HepG2 (cell line): ENCODE results near the gene PELI3. TPM values are rescaled to one million over a fixed set of nuclear protein-coding genes. Genes with fewer than 3 reads are reported as not detected.

Experiments used
- GPN1 ChIP-seq: sonication (generic); formaldehyde crosslinking; IDR thresholded peaks from 2 replicates; pipeline ENCODE4 v1.5.1; 2020; ENCODE audit warnings: missing genetic modification reagents, borderline replicate concordance
- HOXA5 ChIP-seq: sonication (generic); formaldehyde crosslinking; IDR thresholded peaks from 2 replicates; pipeline ENCODE4 v1.4.0; 2020; ENCODE audit warnings: missing genetic modification reagents
- KLF12 ChIP-seq: sonication (generic); formaldehyde crosslinking; IDR thresholded peaks from 2 replicates; pipeline ENCODE4 v1.4.0; 2020; ENCODE audit warnings: missing genetic modification reagents, borderline replicate concordance
- KLF9 ChIP-seq: IDR thresholded peaks from 2 replicates; pipeline ENCODE4 v1.6.1; 2016; ENCODE audit warnings: low read depth
- ZBTB25 ChIP-seq: IDR thresholded peaks from 2 replicates; pipeline ENCODE4 v1.6.1; 2018; ENCODE audit warnings: missing genetic modification reagents
- ZKSCAN8 ChIP-seq: IDR thresholded peaks from 2 replicates; pipeline ENCODE4 v1.6.1; 2016; ENCODE audit warnings: borderline replicate concordance, missing genetic modification reagents, missing compliant biosample characterization
- ZNF563 ChIP-seq: sonication (generic); formaldehyde crosslinking; IDR thresholded peaks from 2 replicates; pipeline ENCODE4 v1.8.0; 2022; ENCODE audit warnings: mild to moderate bottlenecking, moderate library complexity, missing genetic modification reagents
- ZNF605 ChIP-seq: sonication (generic); formaldehyde crosslinking; IDR thresholded peaks from 2 replicates; pipeline ENCODE4 v1.8.0; 2022; ENCODE audit warnings: mild to moderate bottlenecking, missing genetic modification reagents
- ZNF704 ChIP-seq: sonication (generic); formaldehyde crosslinking; IDR thresholded peaks from 2 replicates; pipeline ENCODE4 v1.8.1; 2023; ENCODE audit warnings: mild to moderate bottlenecking, inconsistent platforms, moderate library complexity, missing genetic modification reagents, borderline replicate concordance
- ZNF784 ChIP-seq: sonication (generic); formaldehyde crosslinking; IDR thresholded peaks from 2 replicates; pipeline ENCODE4 v1.5.1; 2020; ENCODE audit warnings: missing genetic modification reagents, mild to moderate bottlenecking, borderline replicate concordance
- polyA plus RNA-seq, 8 experiments: library from polyadenylated mRNA; depleted of rRNA in 3 of 8; stranded (reverse) in 7 of 8; unstranded in 1 of 8; fragments of >200 nt; fragmentation: Illumina TruSeq in 4 of 8; extraction: Trizol in 4 of 8; gene quantifications; 2 replicates each; pipeline versions ENCODE4 v1.2.1 to v1.2.3, GENCODE V29; 2011 to 2016; ENCODE audit warnings: low read depth in 4 of 8, missing spikeins in 1 of 8, mixed read lengths in 1 of 8; ENCODE audit not compliant: insufficient read depth in 1 of 8
- total RNA-seq, 5 experiments: library from RNA; depleted of rRNA; stranded (reverse); fragments of >200 nt; fragmentation: Illumina TruSeq; extraction: Trizol; gene quantifications; 2 replicates each; pipeline ENCODE4 v1.2.3, GENCODE V29; 2016; ENCODE audit warnings: low read depth in 1 of 5
- TF ChIP-seq, protein P1 (sequence below): sonication (generic); formaldehyde crosslinking; IDR thresholded peaks from 2 replicates; pipeline ENCODE4 v1.4.0; 2020; ENCODE audit warnings: missing genetic modification reagents
- TF ChIP-seq, protein P2 (sequence below): sonication (generic); formaldehyde crosslinking; IDR thresholded peaks from 2 replicates; pipeline ENCODE4 v1.4.0; 2020; ENCODE audit warnings: missing genetic modification reagents, borderline replicate concordance
- TF ChIP-seq, protein P3 (sequence below): sonication (generic); formaldehyde crosslinking; IDR thresholded peaks from 2 replicates; pipeline ENCODE4 v1.4.0; 2020; ENCODE audit warnings: mild to moderate bottlenecking, missing genetic modification reagents
- TF ChIP-seq, protein P4 (sequence below): sonication (generic); formaldehyde crosslinking; IDR thresholded peaks from 2 replicates; pipeline ENCODE4 v1.8.0; 2022; ENCODE audit warnings: low read depth, missing genetic modification reagents

The PELI3 gene
- total and polyA plus RNA-seq, 2 of the 13 experiments (the other 11 are each of a cell fraction or from before 2014, with no cell fraction given), result 2.0 to 4.0 TPM

GRCh38 chr11:66421492-66422205 lies 45.1 kb upstream of the PELI3 start (continued):
- TF ChIP-seq, protein P1, sequence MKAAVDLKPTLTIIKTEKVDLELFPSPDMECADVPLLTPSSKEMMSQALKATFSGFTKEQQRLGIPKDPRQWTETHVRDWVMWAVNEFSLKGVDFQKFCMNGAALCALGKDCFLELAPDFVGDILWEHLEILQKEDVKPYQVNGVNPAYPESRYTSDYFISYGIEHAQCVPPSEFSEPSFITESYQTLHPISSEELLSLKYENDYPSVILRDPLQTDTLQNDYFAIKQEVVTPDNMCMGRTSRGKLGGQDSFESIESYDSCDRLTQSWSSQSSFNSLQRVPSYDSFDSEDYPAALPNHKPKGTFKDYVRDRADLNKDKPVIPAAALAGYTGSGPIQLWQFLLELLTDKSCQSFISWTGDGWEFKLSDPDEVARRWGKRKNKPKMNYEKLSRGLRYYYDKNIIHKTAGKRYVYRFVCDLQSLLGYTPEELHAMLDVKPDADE (CRISPR knock-in tag), result peak; percentile 100
- peak; percentile 100 for TF ChIP-seq ZNF704 (CRISPR knock-in tag)
- TF ChIP-seq, protein P2, sequence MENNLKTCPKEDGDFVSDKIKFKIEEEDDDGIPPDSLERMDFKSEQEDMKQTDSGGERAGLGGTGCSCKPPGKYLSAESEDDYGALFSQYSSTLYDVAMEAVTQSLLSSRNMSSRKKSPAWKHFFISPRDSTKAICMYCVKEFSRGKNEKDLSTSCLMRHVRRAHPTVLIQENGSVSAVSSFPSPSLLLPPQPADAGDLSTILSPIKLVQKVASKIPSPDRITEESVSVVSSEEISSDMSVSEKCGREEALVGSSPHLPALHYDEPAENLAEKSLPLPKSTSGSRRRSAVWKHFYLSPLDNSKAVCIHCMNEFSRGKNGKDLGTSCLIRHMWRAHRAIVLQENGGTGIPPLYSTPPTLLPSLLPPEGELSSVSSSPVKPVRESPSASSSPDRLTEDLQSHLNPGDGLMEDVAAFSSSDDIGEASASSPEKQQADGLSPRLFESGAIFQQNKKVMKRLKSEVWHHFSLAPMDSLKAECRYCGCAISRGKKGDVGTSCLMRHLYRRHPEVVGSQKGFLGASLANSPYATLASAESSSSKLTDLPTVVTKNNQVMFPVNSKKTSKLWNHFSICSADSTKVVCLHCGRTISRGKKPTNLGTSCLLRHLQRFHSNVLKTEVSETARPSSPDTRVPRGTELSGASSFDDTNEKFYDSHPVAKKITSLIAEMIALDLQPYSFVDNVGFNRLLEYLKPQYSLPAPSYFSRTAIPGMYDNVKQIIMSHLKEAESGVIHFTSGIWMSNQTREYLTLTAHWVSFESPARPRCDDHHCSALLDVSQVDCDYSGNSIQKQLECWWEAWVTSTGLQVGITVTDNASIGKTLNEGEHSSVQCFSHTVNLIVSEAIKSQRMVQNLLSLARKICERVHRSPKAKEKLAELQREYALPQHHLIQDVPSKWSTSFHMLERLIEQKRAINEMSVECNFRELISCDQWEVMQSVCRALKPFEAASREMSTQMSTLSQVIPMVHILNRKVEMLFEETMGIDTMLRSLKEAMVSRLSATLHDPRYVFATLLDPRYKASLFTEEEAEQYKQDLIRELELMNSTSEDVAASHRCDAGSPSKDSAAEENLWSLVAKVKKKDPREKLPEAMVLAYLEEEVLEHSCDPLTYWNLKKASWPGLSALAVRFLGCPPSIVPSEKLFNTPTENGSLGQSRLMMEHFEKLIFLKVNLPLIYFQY, result peak; percentile 100
- TF ChIP-seq, protein P3, sequence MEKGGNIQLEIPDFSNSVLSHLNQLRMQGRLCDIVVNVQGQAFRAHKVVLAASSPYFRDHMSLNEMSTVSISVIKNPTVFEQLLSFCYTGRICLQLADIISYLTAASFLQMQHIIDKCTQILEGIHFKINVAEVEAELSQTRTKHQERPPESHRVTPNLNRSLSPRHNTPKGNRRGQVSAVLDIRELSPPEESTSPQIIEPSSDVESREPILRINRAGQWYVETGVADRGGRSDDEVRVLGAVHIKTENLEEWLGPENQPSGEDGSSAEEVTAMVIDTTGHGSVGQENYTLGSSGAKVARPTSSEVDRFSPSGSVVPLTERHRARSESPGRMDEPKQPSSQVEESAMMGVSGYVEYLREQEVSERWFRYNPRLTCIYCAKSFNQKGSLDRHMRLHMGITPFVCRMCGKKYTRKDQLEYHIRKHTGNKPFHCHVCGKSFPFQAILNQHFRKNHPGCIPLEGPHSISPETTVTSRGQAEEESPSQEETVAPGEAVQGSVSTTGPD, result peak; percentile 100
- TF ChIP-seq ZKSCAN8 (CRISPR knock-in tag), result peak; percentile 100
- peak; percentile 100 for TF ChIP-seq HOXA5
- TF ChIP-seq ZNF784 (CRISPR knock-in tag), result peak; percentile 100
- peak; percentile 100 for TF ChIP-seq ZNF605 (CRISPR knock-in tag)
- TF ChIP-seq ZNF563 (CRISPR knock-in tag), result peak; percentile 100
- peak; percentile 100 for TF ChIP-seq GPN1 (CRISPR knock-in tag)
- peak; percentile 100 for TF ChIP-seq KLF9 (CRISPR knock-in tag)
- peak; percentile 100 for TF ChIP-seq ZBTB25 (CRISPR knock-in tag)
- TF ChIP-seq, protein P4, sequence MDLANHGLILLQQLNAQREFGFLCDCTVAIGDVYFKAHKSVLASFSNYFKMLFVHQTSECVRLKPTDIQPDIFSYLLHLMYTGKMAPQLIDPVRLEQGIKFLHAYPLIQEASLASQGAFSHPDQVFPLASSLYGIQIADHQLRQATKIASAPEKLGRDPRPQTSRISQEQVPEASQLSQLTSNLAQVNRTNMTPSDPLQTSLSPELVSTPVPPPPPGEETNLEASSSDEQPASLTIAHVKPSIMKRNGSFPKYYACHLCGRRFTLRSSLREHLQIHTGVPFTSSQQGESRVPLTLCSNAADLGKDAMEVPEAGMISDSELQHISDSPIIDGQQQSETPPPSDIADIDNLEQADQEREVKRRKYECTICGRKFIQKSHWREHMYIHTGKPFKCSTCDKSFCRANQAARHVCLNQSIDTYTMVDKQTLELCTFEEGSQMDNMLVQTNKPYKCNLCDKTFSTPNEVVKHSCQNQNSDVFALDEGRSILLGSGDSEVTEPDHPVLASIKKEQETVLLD (CRISPR knock-in tag), result peak; percentile 100
- peak; percentile 100 for TF ChIP-seq KLF12 (CRISPR knock-in tag)
